Muscle layer of colon (tissue), 2 donors: ENCODE results near the gene PRR33.

Source experiments
- H3K27ac ChIP-seq: one replicate; pipeline ENCODE4 v1.7.0; 2013; ENCODE audit warnings: low read depth, mild to moderate bottlenecking, low read length, moderate library complexity
- H3K27me3 ChIP-seq, 2 donors: one replicate each; pipeline ENCODE4 v1.7.0; 2013; ENCODE audit warnings: low read length in 2 of 2, mild to moderate bottlenecking in 2 of 2; ENCODE audit not compliant: insufficient read depth in 2 of 2, control insufficient read depth in 1 of 2
- H3K36me3 ChIP-seq: one replicate; pipeline ENCODE4 v1.7.0; 2013; ENCODE audit warnings: mild to moderate bottlenecking, low read length; ENCODE audit not compliant: insufficient read depth
- H3K4me1 ChIP-seq: one replicate; pipeline ENCODE4 v1.7.0; 2013; ENCODE audit warnings: mild to moderate bottlenecking, low read length; ENCODE audit not compliant: insufficient read depth
- H3K4me3 ChIP-seq, 2 donors: one replicate each; pipeline ENCODE4 v1.7.0; 2013; ENCODE audit warnings: low read length in 2 of 2, low read depth in 1 of 2, mild to moderate bottlenecking in 1 of 2, moderate library complexity in 1 of 2
- H3K9ac ChIP-seq: one replicate; pipeline ENCODE4 v1.7.0; 2013; ENCODE audit warnings: low read length
- H3K9me3 ChIP-seq: one replicate; pipeline ENCODE4 v1.7.0; 2013; ENCODE audit warnings: mild to moderate bottlenecking, low read length
- donor health status: abdominal sarcoma.
- donor health status: Adenocarcinoma of cecum.

The PRR33 gene

DNA sequence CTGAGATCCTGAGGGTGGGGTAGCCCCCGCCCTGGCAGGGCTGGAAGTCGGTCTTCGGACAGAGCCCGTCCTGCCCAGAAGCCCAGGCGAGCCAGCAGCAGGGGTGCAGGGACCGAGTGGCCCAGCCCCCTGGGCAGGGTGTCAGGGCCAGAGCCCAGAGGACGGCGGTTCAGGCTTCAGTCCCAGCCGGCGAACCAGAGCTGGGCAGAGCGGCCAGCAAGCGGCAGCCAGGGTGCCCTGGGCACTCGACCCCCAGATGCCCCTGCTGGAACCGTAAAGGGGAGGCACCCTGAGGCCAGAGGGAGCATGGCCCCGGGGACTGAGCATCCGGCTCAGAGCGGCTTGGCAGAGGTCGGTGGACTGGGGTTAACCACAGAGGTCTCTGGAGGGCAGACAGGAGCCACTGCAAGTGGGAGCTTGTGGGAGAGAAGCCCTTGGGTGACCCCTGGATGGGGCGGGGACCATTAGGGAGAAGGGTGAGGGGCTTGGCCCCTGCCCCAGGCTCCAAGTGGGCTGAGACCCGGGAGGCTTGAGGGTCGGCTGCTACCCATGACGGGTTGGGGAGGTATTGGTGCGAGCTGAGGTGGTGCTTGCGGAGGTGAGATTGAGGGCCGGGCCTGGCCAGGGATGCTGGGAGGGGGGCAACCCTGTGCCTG, 22.9 kb downstream of the PRR33 start:
- H3K4me1 ChIP-seq = peaks cover 25% of the 10 kb centered on the region
- H3K27me3 ChIP-seq = peaks cover 0 to 10% of the 10 kb centered on the region in 2 donors
- H3K36me3 ChIP-seq = no peaks in the 10 kb centered on the region
- peak overlapping the region; percentile 48 for H3K27ac ChIP-seq
- no peaks in the 10 kb centered on the region for H3K9me3 ChIP-seq
- peak overlapping the region; percentile 16 to 43 for H3K4me3 ChIP-seq
- no peak overlapping the region for H3K9ac ChIP-seq

DNA sequence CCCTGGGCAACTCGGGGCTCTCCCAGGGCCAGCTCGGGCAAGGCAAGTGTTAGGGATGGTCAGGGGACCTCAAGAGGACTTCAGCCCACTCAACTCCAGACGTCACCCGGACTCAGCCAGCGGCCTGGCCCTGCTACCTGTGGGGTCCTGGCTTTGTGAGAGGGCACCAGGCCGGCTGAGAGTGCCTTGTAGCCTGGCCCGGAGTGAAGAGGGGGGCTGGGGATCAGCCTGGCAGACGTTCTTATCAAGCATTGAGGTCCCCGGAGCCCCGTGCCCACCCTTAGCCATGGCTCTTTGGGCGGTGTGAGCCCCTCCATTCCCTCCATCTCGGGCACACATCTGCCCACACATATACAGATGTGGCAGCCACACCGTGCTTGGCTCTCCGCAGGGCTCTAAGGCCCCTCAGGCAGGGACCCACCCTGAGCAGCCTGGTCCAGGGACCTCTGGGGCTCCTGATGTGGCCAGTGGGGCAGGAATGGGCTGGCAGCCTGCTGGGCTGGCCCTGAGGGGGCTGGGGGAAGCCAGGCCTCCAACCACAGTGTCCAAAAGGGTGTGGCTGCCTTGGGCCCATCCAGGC, 23.5 kb downstream of the PRR33 start:
- no peak overlapping the region for H3K4me3 ChIP-seq
- no peaks in the 10 kb centered on the region for H3K36me3 ChIP-seq
- no peak overlapping the region for H3K9ac ChIP-seq
- H3K9me3 ChIP-seq = no peaks in the 10 kb centered on the region
- H3K4me1 ChIP-seq = peaks cover 31% of the 10 kb centered on the region
- peaks cover 0 to 10% of the 10 kb centered on the region in 2 donors for H3K27me3 ChIP-seq
- H3K27ac ChIP-seq = no peak overlapping the region

DNA sequence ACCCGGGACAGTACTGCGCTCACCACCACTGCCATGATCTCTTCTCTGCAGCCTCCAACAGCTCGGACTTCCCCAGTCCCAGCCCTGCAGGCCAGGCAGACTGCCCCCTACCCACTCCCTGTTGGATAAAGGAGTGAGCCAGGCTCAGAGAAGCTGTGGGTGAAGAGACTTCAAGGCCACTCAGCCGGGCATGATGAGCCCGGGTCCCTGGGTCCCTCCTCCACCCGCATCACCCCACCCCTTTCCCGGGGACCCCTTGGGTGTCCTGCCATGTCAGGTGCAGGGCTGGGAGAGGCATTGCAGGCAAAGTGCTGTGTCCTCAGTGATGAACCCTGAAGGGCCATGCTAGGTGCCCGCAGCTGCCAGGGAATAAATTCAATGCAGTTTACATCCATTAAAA, 24.3 kb downstream of the PRR33 start:
- peaks cover 0 to 10% of the 10 kb centered on the region in 2 donors for H3K27me3 ChIP-seq
- H3K36me3 ChIP-seq = no peaks in the 10 kb centered on the region
- no peak overlapping the region for H3K27ac ChIP-seq
- H3K4me3 ChIP-seq = no peak overlapping the region
- peaks cover 33% of the 10 kb centered on the region for H3K4me1 ChIP-seq
- H3K9me3 ChIP-seq = no peaks in the 10 kb centered on the region
- no peak overlapping the region for H3K9ac ChIP-seq

DNA sequence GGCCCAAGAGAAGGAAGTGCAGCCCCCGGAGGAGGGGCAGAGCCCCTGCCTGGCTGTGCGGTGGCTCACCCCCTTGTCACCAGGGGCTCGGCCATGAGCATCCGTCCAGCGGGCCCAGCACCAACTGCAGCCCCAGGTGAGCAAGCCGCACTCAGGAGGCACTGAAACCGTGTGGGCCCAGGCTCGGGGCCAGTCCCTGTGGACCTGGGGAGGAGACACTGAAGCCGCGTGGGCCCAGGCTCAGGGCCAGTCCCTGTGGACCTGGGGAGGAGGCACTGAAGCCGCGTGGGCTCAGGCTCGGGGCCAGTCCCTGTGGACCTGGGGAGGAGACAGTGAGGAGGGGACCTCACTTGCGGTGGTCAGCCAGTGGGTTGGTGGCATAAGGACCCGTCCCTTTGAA, 24.9 kb downstream of the PRR33 start:
- Histone ChIP-seq H3K4me1 (peaks cover 33% of the 10 kb centered on the region), H3K4me3 (no peak overlapping the region), H3K9me3 (no peaks in the 10 kb centered on the region), H3K27me3 (peaks cover 0 to 10% of the 10 kb centered on the region in 2 donors), H3K36me3 (no peaks in the 10 kb centered on the region), H3K27ac (no peak overlapping the region), H3K9ac (no peak overlapping the region)

DNA sequence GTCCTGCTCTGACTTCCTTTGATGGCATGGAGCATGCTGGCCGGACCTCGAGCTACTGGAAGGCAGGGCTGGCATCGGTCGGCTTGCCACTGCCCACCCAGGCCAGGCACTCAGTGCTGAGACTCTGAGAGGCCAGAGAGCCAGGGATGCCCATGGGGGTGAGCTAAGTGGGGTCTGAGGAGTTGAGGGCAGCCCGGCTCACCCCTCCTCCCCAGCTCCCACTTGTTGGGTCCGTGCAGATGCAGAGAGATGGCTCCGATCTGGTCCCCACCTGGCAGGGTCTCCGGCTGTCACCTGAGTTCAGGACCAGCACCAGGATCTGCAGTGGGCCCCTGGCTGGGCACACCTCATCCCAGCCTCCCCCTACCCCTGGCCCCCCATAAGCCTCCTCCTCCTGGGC, 25.5 kb downstream of the PRR33 start:
- Histone ChIP-seq H3K9me3 (no peaks in the 10 kb centered on the region), H3K27me3 (peaks cover 0 to 6% of the 10 kb centered on the region in 2 donors), H3K9ac (no peak overlapping the region), H3K27ac (no peak overlapping the region), H3K4me1 (peaks cover 33% of the 10 kb centered on the region), H3K36me3 (no peaks in the 10 kb centered on the region), H3K4me3 (peak overlapping the region in 1 of 2 donors; percentile 55)

DNA sequence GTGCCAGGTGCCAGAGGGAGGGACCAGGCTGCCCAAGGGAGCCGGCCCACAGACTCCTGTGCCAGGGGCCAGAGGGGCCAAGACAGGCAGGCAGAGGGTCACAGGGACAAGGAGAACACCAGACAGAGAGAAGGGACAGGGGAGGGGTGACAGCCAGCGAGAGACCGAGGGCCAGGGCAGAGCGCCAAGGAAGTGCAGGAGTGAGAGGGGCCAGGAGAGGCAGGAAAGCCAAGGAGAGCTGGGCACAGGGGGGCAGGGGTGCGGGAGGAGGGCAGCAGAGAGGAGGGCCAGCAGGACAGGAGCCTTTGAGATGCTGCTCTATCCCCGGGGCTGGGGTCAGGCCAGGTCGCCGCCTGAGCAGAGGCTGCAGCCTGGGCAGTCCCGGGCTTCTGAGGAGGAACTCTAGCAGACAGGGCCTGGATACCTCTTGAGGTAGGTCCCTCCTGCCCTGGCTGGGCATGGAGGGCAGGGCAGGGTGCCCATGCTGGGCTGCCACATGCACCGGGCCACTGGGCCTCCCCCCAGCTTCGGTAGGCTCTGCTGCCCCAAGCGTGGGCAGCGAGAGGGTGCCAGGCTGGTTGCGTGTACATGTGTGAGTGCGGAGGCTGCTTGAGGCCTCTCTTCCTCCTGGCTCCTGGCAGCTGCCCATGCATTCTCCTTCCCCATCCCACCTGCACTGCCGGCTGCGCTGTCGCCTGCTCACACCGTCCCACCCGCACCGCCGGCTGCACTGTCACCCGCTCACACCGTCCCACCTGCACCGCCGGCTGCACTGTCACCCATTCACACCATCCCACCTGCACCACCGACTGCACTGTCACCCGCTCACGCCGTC, 26.6 kb downstream of the PRR33 start:
- Histone ChIP-seq H3K27ac (peak overlapping the region; percentile 62), H3K4me3 (peak overlapping the region; percentile 16 to 55), H3K27me3 (no peaks in the 10 kb centered on the region), H3K4me1 (peaks cover 33% of the 10 kb centered on the region), H3K36me3 (no peaks in the 10 kb centered on the region), H3K9ac (peak overlapping the region; percentile 33), H3K9me3 (no peaks in the 10 kb centered on the region)

DNA sequence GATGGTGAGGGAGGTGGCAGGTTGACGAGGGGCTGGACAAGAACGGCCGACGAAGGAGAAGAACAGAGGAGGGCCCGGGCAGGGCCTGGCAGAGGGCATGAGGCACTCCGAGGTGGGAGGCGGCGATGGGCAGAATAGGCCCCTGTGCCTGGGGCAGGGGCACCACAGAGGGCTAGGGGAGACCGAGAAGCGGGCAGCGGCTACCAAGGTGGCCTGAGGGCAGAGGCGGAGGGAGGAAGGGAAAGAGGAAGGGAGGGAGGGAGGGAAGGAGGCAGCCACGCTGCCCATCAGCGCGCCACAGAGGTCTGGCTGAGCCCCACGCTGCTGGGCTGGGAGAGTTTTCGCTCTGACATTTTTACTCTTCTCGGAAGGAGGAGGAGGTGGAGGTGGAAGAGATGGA, 27.5 kb downstream of the PRR33 start:
- Histone ChIP-seq H3K9me3 (no peaks in the 10 kb centered on the region), H3K4me1 (peaks cover 33% of the 10 kb centered on the region), H3K36me3 (no peaks in the 10 kb centered on the region), H3K27ac (peak overlapping the region; percentile 62), H3K9ac (peak overlapping the region; percentile 33), H3K27me3 (no peaks in the 10 kb centered on the region), H3K4me3 (peak overlapping the region; percentile 16 to 55)

DNA sequence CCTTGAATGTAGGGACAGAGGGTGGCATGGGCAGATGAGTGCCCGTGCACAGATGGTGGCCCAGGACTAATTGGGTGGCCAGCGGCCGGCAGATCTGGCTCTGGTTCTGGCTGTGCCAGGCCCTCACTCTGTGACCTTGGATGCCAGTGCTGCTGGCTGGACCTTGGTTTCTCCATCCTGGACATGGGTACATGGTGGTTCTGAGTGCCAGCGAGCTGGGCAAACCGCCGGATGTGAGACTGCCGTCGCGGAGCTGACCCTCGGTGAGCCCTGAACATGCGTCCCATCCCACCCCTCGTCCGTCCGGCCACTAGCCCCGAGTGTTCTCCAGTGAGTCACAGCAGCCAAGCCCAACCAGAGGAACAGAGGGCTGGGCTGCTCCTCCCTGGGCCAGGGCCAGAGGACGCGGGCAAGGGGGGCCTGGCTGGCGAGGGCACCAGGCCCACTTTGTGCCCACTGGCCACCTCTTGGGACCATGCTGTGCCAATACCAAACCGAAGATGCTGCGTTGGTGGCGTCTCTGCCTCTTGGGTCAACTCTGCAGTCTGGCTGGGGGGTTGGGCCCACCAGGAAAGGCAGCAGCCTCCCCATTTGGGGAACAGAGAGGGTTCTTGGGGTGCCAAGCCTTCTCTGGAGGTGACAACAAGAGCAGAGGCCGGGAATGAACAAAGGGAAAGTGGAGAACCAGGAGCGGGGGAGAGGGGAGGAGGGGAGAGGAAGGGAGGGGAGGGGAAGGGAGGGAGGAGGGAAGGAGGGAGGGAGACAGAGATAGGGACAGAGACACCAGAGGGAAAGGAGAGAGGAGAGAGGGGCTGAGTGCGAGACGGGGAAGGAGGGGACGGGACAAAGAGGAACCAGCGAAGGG, 28.1 kb downstream of the PRR33 start:
- Histone ChIP-seq H3K4me1 (peaks cover 33% of the 10 kb centered on the region), H3K9ac (peak overlapping the region; percentile 33), H3K27ac (peak overlapping the region; percentile 62), H3K9me3 (no peaks in the 10 kb centered on the region), H3K36me3 (no peaks in the 10 kb centered on the region), H3K27me3 (no peaks in the 10 kb centered on the region), H3K4me3 (peak overlapping the region; percentile 16 to 55)

DNA sequence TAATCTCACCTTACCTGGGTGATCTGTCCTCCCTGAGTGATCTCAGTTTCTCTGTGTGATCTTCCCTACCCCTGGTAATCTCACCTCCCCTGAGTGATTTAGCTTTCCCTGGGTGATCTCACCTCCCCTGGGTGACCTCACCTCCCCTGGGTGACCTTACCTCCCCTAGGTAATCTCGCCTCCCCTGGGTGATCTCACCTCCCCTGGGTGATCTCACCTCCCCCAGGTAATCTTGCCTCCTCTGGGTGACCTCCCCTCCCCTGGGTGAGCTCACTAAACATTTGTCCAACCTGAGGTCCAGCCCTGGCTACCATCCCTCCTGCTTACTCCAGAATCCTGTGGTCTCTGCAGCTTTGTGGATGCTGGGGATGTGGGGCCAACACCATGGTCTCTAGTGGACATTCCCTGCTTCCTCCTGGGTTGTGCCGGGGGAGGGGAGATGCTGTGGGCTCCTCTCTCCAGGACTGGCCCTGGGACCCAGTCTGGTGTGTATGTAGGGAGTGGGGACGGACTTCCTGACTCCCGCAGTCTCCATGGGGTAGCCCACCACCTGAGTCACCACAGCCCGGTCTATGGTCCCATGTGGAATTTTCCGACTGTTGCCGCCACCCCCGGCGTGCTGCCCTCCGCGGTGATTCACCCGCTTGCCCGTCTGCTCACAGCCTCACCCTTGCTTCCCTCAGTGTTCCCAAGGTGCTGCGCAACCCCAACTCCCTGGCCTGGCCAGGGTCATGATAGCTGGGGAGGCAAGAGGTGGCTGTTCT, 28.9 kb downstream of the PRR33 start:
- peak overlapping the region in 1 of 2 donors; percentile 55 for H3K4me3 ChIP-seq
- no peak overlapping the region for H3K9ac ChIP-seq
- peaks cover 33% of the 10 kb centered on the region for H3K4me1 ChIP-seq
- no peaks in the 10 kb centered on the region for H3K9me3 ChIP-seq
- no peaks in the 10 kb centered on the region for H3K36me3 ChIP-seq
- H3K27me3 ChIP-seq = no peaks in the 10 kb centered on the region
- no peak overlapping the region for H3K27ac ChIP-seq

DNA sequence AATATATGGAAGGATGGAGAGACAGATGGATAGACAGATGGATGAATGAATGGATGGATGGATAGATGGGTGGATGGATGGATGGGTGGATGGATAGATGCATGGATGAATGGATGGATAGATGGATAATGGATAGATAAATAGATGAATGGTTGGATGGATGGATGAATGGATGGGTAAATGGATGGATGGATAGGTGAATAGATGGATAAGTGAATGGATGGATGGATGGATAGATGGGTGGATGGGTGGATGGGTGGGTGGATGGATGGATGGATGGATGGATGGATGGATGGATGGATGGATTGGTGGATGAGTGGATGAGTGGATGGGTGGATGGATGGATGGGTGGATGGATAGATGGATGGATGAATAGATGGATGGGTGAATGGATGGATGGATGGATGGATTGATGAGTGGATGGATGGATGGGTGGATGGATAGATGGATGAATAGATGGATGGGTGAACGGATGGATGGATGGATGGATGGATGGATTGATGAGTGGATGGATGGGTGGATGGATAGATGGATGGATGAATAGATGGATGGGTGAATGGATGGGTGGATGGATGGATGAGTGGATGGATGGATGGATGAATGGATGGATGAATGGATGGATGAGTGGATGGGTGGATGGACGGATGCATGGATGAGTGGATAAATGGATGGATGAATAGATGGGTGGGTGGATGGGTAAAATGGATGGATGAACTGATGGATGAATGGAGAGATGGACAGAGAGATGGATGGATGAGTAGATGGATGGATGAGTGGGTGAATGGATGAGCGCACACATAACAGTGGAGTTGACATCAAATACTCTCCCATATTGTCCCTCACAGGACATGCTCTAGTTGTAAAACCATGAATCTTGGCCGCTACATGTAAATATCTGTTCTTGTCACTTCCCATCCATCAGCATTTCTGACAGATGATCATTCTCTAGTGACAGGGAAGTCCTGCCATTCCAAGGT, 30.0 kb downstream of the PRR33 start:
- Histone ChIP-seq H3K4me1 (peaks cover 33% of the 10 kb centered on the region), H3K36me3 (no peaks in the 10 kb centered on the region), H3K27me3 (no peaks in the 10 kb centered on the region), H3K27ac (no peak overlapping the region), H3K4me3 (no peak overlapping the region), H3K9ac (no peak overlapping the region), H3K9me3 (no peaks in the 10 kb centered on the region)
